ENCODE data around the gene CCDC152.

CCDC152 gene

GRCh38 chr5:42781584-42781983 lies 25.0 kb downstream of the CCDC152 start:
- no peak for DNase-seq (ENCODE audit: low read depth in 2 of 2)

- DNase-seq (ENCODE audit: low read depth in 2 of 2), result no peak
Measured at GRCh38 chr5:42784132-42784531, 27.5 kb downstream of the CCDC152 start.

GRCh38 chr5:42785756-42786155 lies 29.1 kb downstream of the CCDC152 start:
- DNase-seq (ENCODE audit: low read depth in 2 of 2), result no peak

GRCh38 chr5:42787073-42787472 lies 30.5 kb downstream of the CCDC152 start:
- DNase-seq (ENCODE audit: low read depth in 2 of 2), result no peak

GRCh38 chr5:42787845-42788244 lies 31.2 kb downstream of the CCDC152 start:
- no peak for DNase-seq (ENCODE audit: low read depth in 2 of 2)

GRCh38 chr5:42791151-42791550 lies 34.5 kb downstream of the CCDC152 start:
- DNase-seq (ENCODE audit: low read depth in 2 of 2), result no peak

GRCh38 chr5:42798284-42799240 lies 41.9 kb downstream of the CCDC152 start:
- no peak for DNase-seq (ENCODE audit: low read depth in 2 of 2)

GRCh38 chr5:42799241-42799608 lies 42.6 kb downstream of the CCDC152 start:
- DNase-seq (ENCODE audit: low read depth in 2 of 2), result no peak

- no peak for DNase-seq (ENCODE audit: low read depth in 2 of 2)
Measured at GRCh38 chr5:42799668-42800114, 43.1 kb downstream of the CCDC152 start.

GRCh38 chr5:42800748-42801330 lies 44.2 kb downstream of the CCDC152 start:
- no peak for DNase-seq (ENCODE audit: low read depth in 2 of 2)

- DNase-seq (ENCODE audit: low read depth in 2 of 2), result no peak
Measured at GRCh38 chr5:42801516-42802166, 45.0 kb downstream of the CCDC152 start.

- no peak for DNase-seq (ENCODE audit: low read depth in 2 of 2)
Measured at GRCh38 chr5:42804717-42805339, 48.2 kb downstream of the CCDC152 start.

- no peak for DNase-seq (ENCODE audit: low read depth in 2 of 2)
Measured at GRCh38 chr5:42806004-42806700, 49.5 kb downstream of the CCDC152 start.

- no peak for DNase-seq (ENCODE audit: low read depth in 2 of 2)
Measured at GRCh38 chr5:42806701-42807262, 50.2 kb downstream of the CCDC152 start.

GRCh38 chr5:42807722-42808447 lies 51.3 kb downstream of the CCDC152 start:
- no peak for DNase-seq (ENCODE audit: low read depth in 2 of 2)

GRCh38 chr5:42808888-42809611 lies 52.4 kb downstream of the CCDC152 start:
- DNase-seq (ENCODE audit: low read depth in 2 of 2), result no peak

- no peak for DNase-seq (ENCODE audit: low read depth in 2 of 2)
Measured at GRCh38 chr5:42810834-42811590, 54.4 kb downstream of the CCDC152 start.

GRCh38 chr5:42811591-42812446 lies 55.2 kb downstream of the CCDC152 start, which contains the start of gene SELENOP:
TSS of gene SELENOP (minus strand) at chr5:42811892. CDS start at chr5:42808353, 3,539 bp downstream.
- DNase-seq (ENCODE audit: low read depth in 2 of 2), result no peak

All from stimulated activated CD8-positive, alpha-beta memory T cell treated with anti-CD3 and anti-CD28 coated beads, Interleukin-2, amount 100 ng/mL, for 48 hours (primary cell).